Neutrophil (primary cell): ENCODE data around the gene S1PR5.

Experiments
- H3K27ac ChIP-seq: fragments of 200-600 bp; sonication (generic); 2 replicates; pipeline ENCODE4 v1.5.1; 2016; ENCODE audit warnings: mild to moderate bottlenecking, moderate library complexity
- H3K27me3 ChIP-seq: fragments of 200-600 bp; sonication (generic); 2 replicates; pipeline ENCODE4 v1.6.0; 2016; ENCODE audit warnings: mild to moderate bottlenecking
- H3K36me3 ChIP-seq: fragments of 200-600 bp; sonication (generic); 2 replicates; pipeline ENCODE4 v1.5.1; 2017
- H3K4me1 ChIP-seq, 2 experiments: fragments of 200-600 bp in 1 of 2; sonication (generic) in 1 of 2; 1 replicate in 1 of 2; 2 replicates in 1 of 2; pipeline versions ENCODE4 v1.5.1 to v1.6.1; 2013 to 2016; ENCODE audit warnings: low read depth in 1 of 2, low read length in 1 of 2, mild to moderate bottlenecking in 1 of 2, moderate library complexity in 1 of 2; ENCODE audit not compliant: control insufficient read depth in 1 of 2, insufficient read depth in 1 of 2
- H3K4me3 ChIP-seq, 2 experiments: fragments of 200-600 bp in 1 of 2; sonication (generic) in 1 of 2; 1 replicate in 1 of 2; 2 replicates in 1 of 2; pipeline ENCODE4 v1.5.1; 2013 to 2016; ENCODE audit warnings: low read depth in 1 of 2, low read length in 1 of 2, mild to moderate bottlenecking in 1 of 2, moderate library complexity in 1 of 2
- H3K9me3 ChIP-seq: fragments of 200-600 bp; sonication (generic); 2 replicates; pipeline ENCODE4 v1.5.1; 2016
- TF ChIP-seq, protein P1 (sequence below): fragments of 200-600 bp; sonication (generic); IDR thresholded peaks from 2 replicates; pipeline ENCODE4 v1.5.1; 2016; ENCODE audit warnings: antibody characterized with exemption

S1PR5 gene

DNA sequence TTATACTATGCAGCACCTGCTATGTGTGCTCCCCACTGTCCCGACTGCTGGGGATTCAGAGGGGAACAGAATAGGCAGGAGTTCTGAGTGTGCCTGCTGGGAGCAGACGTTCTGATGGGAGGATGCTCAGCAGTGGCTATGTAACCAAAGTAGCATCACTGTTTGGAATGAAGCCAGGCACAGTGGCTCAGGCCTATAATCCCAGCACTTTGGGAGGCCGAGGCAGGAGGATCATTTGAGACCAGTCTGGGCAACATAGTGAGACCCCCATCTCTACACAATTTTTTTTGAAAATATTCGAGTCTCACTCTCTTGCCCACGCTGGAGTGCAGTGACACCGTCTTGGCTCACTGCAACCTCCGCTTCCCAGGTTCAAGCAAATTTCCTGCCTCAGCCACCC is 32.5 kb upstream of the S1PR5 start:
- no peak overlapping the region for H3K27ac ChIP-seq
- no peak overlapping the region for H3K4me3 ChIP-seq
- no peaks in the 10 kb centered on the region for H3K9me3 ChIP-seq
- H3K36me3 ChIP-seq, result peaks cover 83% of the 10 kb centered on the region
- peaks cover 12 to 14% of the 10 kb centered on the region in 2 experiments for H3K4me1 ChIP-seq
- H3K27me3 ChIP-seq, result no peaks in the 10 kb centered on the region
- TF ChIP-seq, protein P1, sequence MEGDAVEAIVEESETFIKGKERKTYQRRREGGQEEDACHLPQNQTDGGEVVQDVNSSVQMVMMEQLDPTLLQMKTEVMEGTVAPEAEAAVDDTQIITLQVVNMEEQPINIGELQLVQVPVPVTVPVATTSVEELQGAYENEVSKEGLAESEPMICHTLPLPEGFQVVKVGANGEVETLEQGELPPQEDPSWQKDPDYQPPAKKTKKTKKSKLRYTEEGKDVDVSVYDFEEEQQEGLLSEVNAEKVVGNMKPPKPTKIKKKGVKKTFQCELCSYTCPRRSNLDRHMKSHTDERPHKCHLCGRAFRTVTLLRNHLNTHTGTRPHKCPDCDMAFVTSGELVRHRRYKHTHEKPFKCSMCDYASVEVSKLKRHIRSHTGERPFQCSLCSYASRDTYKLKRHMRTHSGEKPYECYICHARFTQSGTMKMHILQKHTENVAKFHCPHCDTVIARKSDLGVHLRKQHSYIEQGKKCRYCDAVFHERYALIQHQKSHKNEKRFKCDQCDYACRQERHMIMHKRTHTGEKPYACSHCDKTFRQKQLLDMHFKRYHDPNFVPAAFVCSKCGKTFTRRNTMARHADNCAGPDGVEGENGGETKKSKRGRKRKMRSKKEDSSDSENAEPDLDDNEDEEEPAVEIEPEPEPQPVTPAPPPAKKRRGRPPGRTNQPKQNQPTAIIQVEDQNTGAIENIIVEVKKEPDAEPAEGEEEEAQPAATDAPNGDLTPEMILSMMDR, result no peak

DNA sequence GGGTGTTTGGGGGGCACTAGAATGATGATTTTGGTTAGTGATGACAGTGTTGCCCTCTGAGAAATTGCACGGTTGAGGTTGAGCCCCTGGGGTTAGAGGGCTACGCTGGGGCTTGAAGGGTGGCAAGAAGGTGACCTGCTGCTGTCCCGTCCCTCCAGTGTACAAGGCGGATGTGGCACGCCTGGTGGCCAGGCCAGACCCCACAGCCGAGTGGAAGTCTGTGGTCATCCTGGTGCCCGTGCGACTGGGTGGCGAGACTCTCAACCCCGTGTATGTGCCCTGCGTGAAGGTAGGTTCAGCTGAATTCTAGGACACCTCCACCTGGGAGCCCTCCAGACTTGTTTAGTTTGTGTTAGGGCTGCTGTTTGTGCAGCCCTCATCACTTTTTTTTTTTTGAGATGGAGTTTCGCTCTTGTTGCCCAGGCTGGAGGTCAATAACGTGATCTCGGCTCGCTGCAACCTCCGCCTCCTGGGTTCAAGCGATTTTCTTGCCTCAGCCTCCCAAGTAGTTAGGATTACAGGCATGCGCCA is 31.6 kb upstream of the S1PR5 start:
- no peak overlapping the region for H3K4me3 ChIP-seq
- no peak overlapping the region for H3K27ac ChIP-seq
- TF ChIP-seq, protein P1, result no peak
- H3K27me3 ChIP-seq, result no peaks in the 10 kb centered on the region
- no peaks in the 10 kb centered on the region for H3K9me3 ChIP-seq
- peaks cover 14 to 16% of the 10 kb centered on the region in 2 experiments for H3K4me1 ChIP-seq
- peaks cover 73% of the 10 kb centered on the region for H3K36me3 ChIP-seq

DNA sequence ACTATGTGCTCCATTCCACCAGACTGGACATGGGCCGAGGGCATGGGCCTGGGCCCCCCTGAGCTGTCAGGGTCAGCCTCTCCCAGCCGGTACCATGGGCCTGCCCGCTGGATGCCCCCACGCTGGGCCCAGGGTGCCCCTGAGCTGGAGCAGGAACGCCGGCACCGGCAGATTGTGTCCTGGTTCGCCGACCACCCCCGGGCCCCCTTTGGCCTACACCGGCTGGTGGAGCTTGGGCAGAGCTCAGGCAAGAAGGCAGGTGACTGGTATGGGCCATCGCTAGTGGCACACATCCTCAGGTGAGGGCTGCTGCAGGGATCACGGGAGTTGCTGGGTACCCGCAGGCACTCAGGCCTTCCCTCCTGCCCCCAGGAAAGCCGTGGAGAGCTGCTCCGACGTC is 29.6 kb upstream of the S1PR5 start:
- TF ChIP-seq, protein P1, result no peak
- Histone ChIP-seq H3K27me3 (no peaks in the 10 kb centered on the region), H3K36me3 (peaks cover 54% of the 10 kb centered on the region), H3K4me3 (no peak overlapping the region), H3K27ac (no peak overlapping the region), H3K9me3 (no peaks in the 10 kb centered on the region), H3K4me1 (peaks cover 18 to 20% of the 10 kb centered on the region in 2 experiments)

DNA sequence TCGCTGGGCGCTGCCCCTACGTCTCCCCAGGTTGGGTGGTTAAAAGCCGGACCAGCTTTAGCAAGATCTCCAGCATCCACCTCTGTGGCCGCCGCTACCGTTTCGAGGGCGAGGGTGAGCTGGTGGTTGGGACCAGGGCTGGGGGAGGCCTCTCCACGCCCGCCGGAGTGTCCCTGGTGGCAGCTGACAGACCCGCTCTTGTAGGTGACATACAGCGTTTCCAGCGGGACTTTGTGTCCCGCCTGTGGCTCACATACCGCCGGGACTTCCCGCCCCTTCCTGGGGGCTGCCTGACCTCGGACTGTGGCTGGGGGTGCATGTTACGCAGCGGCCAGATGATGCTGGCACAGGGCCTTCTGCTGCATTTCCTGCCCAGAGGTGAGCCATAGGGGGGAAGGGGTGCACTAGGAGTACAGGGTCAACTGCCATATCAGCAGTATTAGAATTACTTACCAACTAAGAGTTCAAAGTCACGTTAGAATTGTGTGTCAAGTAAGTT is 27.6 kb upstream of the S1PR5 start:
- H3K36me3 ChIP-seq, result peaks cover 34% of the 10 kb centered on the region
- peaks cover 8% of the 10 kb centered on the region for H3K27me3 ChIP-seq
- H3K4me1 ChIP-seq, result peaks cover 18 to 20% of the 10 kb centered on the region in 2 experiments
- peak overlapping the region; percentile 82 to 91 for H3K4me3 ChIP-seq
- TF ChIP-seq, protein P1, result no peak
- H3K9me3 ChIP-seq, result no peaks in the 10 kb centered on the region
- H3K27ac ChIP-seq, result peak overlapping the region; percentile 83

DNA sequence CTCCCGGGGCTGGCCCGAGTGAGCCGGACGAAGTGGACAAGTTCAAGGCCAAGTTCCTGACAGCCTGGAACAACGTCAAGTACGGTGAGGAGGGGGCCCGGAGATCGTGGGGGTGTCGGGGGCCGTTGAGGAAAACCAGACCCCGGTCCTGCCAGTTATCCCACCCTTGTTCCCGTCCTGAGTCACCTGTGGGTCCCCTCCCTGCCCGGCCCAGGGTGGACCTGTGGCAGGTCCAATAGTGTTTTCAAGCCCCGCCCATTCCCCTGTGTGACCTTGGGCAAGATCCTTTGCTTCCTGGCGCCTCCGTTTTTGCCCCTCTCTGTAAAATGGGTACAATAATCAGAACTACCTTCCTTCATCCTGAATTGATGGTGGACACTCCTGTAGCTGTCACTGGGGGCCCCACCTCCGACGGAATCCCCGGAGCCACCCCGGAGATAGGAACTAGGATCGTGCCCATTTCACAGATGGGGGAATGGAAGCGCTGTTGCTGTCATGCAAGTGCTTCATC is 27.1 kb upstream of the S1PR5 start:
- peaks cover 18 to 21% of the 10 kb centered on the region in 2 experiments for H3K4me1 ChIP-seq
- H3K27me3 ChIP-seq, result peaks cover 10% of the 10 kb centered on the region
- peak overlapping the region; percentile 83 for H3K27ac ChIP-seq
- H3K36me3 ChIP-seq, result peaks cover 29% of the 10 kb centered on the region
- H3K9me3 ChIP-seq, result no peaks in the 10 kb centered on the region
- H3K4me3 ChIP-seq, result peak overlapping the region; percentile 82 to 91
- TF ChIP-seq, protein P1, result no peak
